T follicular helper cell (primary cell): ENCODE results near the gene FAM13A.

Experiments
- DNase-seq: peaks from one replicate; pipeline ENCODE4 v3.0.0-alpha.2; 2020; ENCODE audit warnings: low read depth

The FAM13A gene

GRCh38 chr4:88747351-88747750, 309.6 kb downstream of the FAM13A start:
- no peak for DNase-seq

- DNase-seq = no peak
Measured at GRCh38 chr4:88746206-88746605, 310.8 kb downstream of the FAM13A start.

- DNase-seq = no peak
Measured at GRCh38 chr4:88745581-88746163, 311.3 kb downstream of the FAM13A start.

GRCh38 chr4:88745175-88745574, 311.8 kb downstream of the FAM13A start:
- no peak for DNase-seq

GRCh38 chr4:88744609-88745008, 312.4 kb downstream of the FAM13A start:
- no peak for DNase-seq

- no peak for DNase-seq
Measured at GRCh38 chr4:88743696-88744095, 313.3 kb downstream of the FAM13A start.

GRCh38 chr4:88742561-88742960, 314.4 kb downstream of the FAM13A start:
- DNase-seq = no peak

GRCh38 chr4:88738180-88738579, 318.8 kb downstream of the FAM13A start:
- no peak for DNase-seq

GRCh38 chr4:88737307-88737941, 319.6 kb downstream of the FAM13A start:
- DNase-seq = no peak

- no peak for DNase-seq
Measured at GRCh38 chr4:88736264-88736663, 320.7 kb downstream of the FAM13A start.

GRCh38 chr4:88735564-88735963, 321.4 kb downstream of the FAM13A start:
- no peak for DNase-seq

- no peak for DNase-seq
Measured at GRCh38 chr4:88734403-88734949, 322.5 kb downstream of the FAM13A start.

GRCh38 chr4:88732714-88733368, 324.1 kb downstream of the FAM13A start:
- DNase-seq = no peak

GRCh38 chr4:88731381-88731780, 325.6 kb downstream of the FAM13A start:
- DNase-seq = no peak

GRCh38 chr4:88730811-88731210, 326.2 kb downstream of the FAM13A start:
- no peak for DNase-seq

GRCh38 chr4:88729146-88729760, 327.7 kb downstream of the FAM13A start:
- DNase-seq = no peak

- no peak for DNase-seq
Measured at GRCh38 chr4:88728146-88728545, 328.8 kb downstream of the FAM13A start.

GRCh38 chr4:88725986-88726385, 331.0 kb downstream of the FAM13A start:
- DNase-seq = no peak

GRCh38 chr4:88725143-88725542, 331.8 kb downstream of the FAM13A start:
- no peak for DNase-seq

- no peak for DNase-seq
Measured at GRCh38 chr4:88724406-88724805, 332.6 kb downstream of the FAM13A start.

- no peak for DNase-seq
Measured at GRCh38 chr4:88722828-88723227, 334.2 kb downstream of the FAM13A start.

GRCh38 chr4:88722276-88722780, 334.7 kb downstream of the FAM13A start:
- DNase-seq = no peak
